Left cardiac atrium (tissue), 4 donors: ENCODE data around the gene UBE2D3. TPM values are rescaled to one million over a fixed set of nuclear protein-coding genes. Genes with fewer than 3 reads are reported as not detected.
"Not testable (repeated sequence)": the region's sequence is repeated elsewhere in the genome, so short reads cannot be mapped to it uniquely, and the experiment has no call there.

ENCODE experiments used
- ATAC-seq, 2 donors: fragments of 200-7000 bp; cut with Tn5 transposase; one replicate each; pipeline ENCODE4 v1.9.1; 2020; ENCODE audit warnings: mild to moderate bottlenecking in 2 of 2, moderate library complexity in 2 of 2
- DNase-seq: peaks from one replicate; pipeline ENCODE4 v3.0.0-alpha.2; 2020
- intact Hi-C, 2 donors: fragments of 100-400 bp; cut with DNase I; formaldehyde crosslinking; loops; one replicate each; pipeline versions ENCODE4 v1.14.1 to v1.15.1; 2022 to 2023
- long read RNA-seq: library from polyadenylated mRNA; unstranded; transcript quantifications from one replicate; pipeline ENCODE4 v2.0.0, GENCODE V29; 2021
- total RNA-seq, 2 donors: library from RNA; stranded (reverse); fragmentation: NEBNext Ultra II Directional; extraction: Animal tissue kit (Norgen Biotek cat#: 25700); gene quantifications; one replicate each; pipeline ENCODE4 v1.2.1, GENCODE V29; 2021
- donor health status: DM: no; HTN: yes; CAD: no.
- donor health status: DM: no; HTN: yes; CAD: no; lungs with severe emphysema.
- donor health status: DM: yes; HTN: yes; CAD: no.
- donor health status: Dilated cardiomyopathy.

The UBE2D3 gene
- 100 to 1,000 TPM; 233 to 294 TPM for total RNA-seq
- long read RNA-seq, full-length matches to known transcripts = 214 of 478 reads
- long read RNA-seq, partial matches to known transcripts = 235 of 478 reads
- long read RNA-seq, other reads (novel, unspliced or antisense) = 29 of 478 reads

GRCh38 chr4:102826890-102827673, at the start of gene UBE2D3:
Gene UBE2D3 (minus strand): TSS chr4:102827551. CDS start chr4:102826508, 1,043 bp downstream.
- ATAC-seq = peak; percentile 74 to 77
- intact Hi-C loops = loop anchor here in 1 of 2 donors (2.0 kb wide), 1 partner anchor 42 kb away; the partner anchor contains the start of gene CISD2
- DNase-seq = peak; percentile 94

- no peak for ATAC-seq
- no peak for DNase-seq
- intact Hi-C loops = no loop called here
Measured at GRCh38 chr4:102871772-102872171, 44.4 kb upstream of the UBE2D3 start.

DNA sequence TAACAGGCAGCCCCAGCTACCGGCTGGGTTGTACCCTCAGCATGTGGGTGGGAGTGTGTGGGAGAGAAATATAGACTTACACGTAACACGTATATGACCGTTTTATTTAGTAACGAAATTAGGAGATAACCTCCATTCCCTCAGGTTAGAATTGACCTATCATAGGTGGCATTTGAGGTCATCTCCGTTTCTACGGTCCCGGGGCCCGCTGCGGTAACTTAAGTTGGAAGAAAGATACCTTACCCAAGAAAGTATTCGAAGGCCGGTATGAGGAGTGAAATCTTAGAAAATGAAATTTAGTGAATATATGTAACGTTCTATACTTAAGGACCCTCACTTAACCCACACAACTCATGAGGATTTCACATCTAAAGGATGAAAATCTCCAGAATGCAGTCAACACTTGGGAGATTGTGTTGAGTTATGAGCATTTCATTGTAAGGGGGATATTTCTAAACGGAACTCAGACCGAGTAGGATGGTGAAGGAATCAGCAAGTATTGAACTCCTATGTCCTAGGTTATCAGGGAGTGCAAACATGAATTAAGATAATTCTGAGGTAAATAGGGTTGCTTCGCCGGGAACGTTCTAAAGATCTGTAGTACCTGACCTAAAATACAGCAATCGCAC, 42.3 kb upstream of the UBE2D3 start:
- intact Hi-C loops = loop anchor here in 1 of 2 donors (2.0 kb wide), 1 partner anchor 43 kb away; the partner anchor contains the start of gene UBE2D3
- ATAC-seq (peak in 1 of 2 donors; percentile 18), DNase-seq (no peak)

DNA sequence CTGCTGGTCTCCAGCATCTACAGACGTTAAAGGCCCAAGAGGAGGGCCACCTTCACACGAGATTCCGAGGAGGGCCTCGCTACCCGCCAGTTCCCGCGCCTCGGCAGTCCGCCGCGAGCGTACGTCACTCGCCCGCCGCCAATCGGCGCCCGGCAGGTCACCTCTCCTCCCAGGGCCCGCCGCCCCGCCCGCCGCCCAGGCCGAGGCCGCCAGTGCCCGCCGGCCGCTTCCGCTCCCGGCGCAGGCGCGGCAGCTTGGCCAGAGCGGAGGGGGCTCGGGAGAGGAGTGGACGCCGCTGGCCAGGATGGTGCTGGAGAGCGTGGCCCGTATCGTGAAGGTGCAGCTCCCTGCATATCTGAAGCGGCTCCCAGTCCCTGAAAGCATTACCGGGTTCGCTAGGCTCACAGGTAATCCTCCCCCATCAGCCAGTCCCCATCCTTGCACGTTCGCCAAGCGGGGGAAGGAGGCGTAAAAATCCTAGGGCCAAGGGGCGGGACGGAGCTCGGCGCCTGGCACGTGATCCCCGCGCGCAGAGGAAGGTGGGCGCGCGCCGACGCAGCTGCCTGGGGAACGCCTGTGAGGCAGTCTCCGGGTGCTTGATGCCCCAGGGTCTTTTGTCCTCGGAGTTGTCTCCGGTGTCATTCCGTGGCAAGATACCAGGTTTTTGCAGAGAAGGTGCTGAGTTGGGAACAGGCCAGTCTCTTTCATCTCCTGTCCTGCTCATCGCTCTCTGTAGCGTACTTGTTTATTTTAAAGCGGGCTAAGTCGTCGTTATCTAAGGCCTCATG, 41.6 kb upstream of the UBE2D3 start, which contains the start of gene CISD2:
CISD2 (plus strand) TSS at position 212 of the 788 bp plus-strand sequence; CDS start at position 305, 93 bp downstream.
- intact Hi-C loops = loop anchor here in 1 of 2 donors (2.0 kb wide), 1 partner anchor 42 kb away; the partner anchor contains the start of gene UBE2D3
- ATAC-seq = peak; percentile 98 to 99
- peak; percentile 94 for DNase-seq

DNA sequence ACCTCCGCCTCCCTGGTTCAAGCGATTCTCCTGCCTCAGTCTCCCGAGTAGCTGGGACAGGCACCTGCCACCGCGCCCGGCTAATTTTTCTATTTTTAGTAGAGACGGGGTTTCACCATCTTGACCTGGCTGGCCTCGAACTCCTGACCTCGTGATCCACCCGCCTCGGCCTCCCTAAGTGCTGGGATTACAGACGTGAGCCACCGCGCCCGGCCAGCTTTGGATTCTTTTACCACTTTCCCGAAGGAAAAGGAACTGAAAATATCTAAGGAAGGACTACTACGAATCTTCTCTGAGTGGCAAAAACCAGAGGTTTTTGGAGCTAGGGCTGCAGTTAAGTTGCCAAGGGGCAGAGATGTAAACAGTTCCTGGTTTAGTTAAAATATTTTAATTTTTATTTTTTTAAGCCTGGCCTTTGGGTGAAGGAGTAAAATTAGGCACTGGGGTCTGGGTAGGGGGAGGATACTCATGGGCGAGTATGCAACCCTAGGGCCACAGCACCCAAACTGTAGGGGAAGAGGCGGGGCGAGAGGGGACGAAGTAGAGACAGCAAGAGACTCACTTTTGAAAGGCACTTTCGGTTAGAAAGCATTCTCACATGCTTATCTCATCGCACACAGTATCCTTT, 40.9 kb upstream of the UBE2D3 start:
- intact Hi-C loops = loop anchor here in 1 of 2 donors (2.0 kb wide), 1 partner anchor 41 kb away; the partner anchor contains the start of gene UBE2D3
- peak; percentile 31 for DNase-seq
- ATAC-seq = peak; percentile 50 to 64

DNA sequence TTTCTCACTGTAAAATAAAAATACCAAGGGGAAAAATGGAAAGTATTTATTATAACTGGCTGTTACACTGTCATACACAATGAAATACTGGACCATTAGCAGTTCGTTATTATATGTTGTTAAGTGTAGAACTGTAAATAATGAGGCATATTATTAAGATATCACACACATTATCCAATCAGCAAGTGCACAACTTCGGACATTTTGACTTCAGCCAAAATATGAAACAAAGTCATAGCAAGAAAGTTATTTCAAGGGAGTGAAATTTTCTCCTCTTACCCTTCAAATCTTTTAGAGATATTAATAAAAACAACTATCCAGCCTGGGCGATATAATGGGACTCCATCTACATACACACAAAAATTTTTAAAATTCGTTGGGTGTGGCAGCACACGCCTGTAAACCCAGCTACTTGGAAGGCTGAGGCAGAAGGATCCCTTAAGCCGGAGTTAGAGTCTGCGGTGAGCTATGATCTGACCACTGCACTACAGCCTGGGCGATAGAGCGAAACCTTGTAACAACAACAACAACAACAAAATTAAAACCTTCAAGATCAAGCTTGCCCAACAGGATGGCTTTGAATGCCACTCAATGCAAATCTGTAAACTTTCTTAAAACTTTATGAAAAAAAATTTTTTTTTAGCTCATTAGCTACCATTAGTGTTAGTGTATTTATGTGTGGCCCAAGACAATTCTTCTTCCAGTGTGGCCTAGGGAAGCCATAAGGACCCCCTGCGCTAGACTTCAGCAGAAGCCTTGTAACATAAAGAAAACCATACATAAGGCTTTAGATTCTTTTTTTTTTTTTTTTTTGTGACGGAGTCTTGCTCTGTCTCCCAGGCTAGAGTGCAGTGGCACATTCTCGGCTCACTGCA, 40.2 kb upstream of the UBE2D3 start:
- intact Hi-C loops = loop anchor here in 1 of 2 donors (2.0 kb wide), 1 partner anchor 41 kb away; the partner anchor contains the start of gene UBE2D3
- ATAC-seq (no peak), DNase-seq (no peak)

- ATAC-seq, intact Hi-C loops: not testable (repeated sequence)
Measured at GRCh38 chr4:102865327-102865726, 38.0 kb upstream of the UBE2D3 start.

DNA sequence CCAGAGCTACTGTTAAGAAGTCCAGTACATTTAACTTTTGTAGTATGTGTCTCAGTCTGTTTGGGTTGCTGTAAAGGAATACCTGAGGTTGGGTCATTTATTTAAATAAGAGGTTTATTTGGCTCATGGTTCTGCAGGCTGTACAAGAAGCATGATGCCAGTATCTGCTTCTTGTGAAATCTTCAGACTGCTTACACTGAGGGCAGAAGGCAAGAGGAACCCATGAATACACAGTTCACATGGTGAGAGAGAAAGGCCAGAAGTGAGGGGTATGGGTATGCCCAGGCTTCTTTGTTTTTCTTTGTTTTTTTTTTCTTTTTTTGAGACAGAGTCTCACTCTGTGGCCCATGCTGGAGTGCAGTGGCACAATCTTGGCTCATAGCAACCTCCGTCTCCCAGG, 35.4 kb upstream of the UBE2D3 start:
- ATAC-seq (no peak), DNase-seq (no peak)
- intact Hi-C loops = no loop called here

More at GRCh38 chr4:102865327-102865726, 38.0 kb upstream of the UBE2D3 start:
- DNase-seq = not testable (repeated sequence)

DNA sequence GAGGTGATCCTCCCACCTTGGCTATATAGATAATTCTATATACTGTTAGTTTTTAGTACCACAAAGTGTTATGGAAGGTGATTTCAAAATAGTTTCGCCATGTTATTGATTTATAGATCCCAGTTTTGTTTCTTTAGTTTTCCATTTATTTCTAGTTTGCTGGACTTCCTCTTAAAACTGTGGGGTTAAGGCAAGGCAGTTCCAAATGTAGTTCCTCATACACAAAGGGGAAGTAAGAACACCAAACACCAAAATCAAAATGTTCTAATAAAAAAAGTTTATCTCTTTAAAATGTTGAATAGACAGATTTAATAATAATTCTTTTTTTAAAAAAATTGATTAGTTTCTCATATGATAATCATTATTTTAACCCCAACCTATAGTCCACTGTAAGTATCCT, 34.7 kb upstream of the UBE2D3 start:
- ATAC-seq = no peak
- no peak for DNase-seq
- intact Hi-C loops = no loop called here

DNA sequence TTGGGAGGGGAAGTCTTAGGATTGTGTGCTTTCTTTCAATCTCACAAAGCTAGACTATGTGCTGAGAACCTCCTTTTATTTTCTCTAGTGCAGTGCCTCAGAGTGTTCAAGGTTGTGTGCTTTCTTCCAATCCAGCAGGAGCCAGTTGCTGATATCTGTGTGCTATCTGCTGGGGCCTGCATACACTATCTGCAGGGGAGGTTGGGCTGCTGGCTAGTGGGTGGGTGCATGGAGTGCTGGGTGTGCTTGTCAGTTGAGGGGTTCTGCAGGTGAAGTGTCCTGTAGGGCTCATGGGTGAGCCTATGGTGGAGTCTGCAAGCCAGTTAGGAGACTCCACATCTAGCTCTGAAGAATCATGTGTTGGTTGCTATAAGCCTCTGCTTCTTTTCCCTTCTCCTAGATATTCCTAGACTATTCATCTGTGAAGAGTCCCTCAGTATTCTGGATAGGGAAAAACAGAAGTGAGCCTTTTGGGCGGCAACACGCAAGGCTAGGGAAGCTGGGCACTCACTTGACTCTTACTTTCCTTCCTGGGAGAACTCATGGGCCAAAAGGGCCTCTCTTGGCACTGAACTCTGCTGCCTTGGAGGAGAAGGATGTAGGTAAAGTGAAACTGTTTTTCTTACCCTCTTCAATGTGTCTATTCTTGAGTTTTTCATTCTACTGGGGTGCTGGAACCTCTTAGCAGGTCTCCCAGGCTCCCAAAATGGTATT, 33.4 kb upstream of the UBE2D3 start:
- ATAC-seq (peak in 1 of 2 donors; percentile 47), DNase-seq (no peak)
- intact Hi-C loops = no loop called here

DNA sequence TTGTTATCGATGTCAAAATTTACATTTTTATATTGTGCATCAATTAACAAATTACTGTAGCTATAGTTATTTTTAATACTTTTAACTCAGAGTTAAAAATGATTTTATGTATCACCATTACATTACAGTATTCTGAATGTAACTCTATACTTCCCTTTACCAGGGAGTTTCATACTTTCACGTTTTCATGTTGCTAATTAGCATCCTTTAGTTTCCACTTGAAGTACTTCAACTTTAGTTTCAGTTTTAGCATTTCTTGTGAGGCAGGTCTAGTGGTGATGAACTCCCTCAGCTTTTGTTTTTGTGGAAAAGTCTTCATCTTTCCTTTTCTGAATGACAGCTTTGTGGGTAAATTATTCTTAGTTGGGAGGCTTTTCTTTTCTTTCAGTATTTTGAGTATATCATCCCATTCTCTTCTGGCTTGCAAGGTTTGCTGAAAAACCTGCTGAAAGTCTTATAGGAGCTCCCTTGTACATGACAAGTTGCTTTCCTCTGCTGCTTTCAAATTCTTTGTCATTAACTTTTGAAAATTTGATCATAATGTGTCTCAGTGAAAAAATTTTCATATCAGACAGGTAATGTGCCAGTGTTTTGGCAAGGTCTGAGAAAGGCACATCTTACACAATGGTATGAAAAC, 31.6 kb upstream of the UBE2D3 start:
- ATAC-seq = no peak
- intact Hi-C loops = no loop called here
- no peak for DNase-seq

GRCh38 chr4:102850370-102850769, 23.0 kb upstream of the UBE2D3 start:
- ATAC-seq (no peak), DNase-seq (no peak)
- intact Hi-C loops = no loop called here

GRCh38 chr4:102849579-102850104, 22.3 kb upstream of the UBE2D3 start:
- no peak for ATAC-seq
- intact Hi-C loops = no loop called here
- DNase-seq = no peak

- no peak for ATAC-seq
- intact Hi-C loops = no loop called here
- no peak for DNase-seq
Measured at GRCh38 chr4:102847687-102848086, 20.3 kb upstream of the UBE2D3 start.

DNA sequence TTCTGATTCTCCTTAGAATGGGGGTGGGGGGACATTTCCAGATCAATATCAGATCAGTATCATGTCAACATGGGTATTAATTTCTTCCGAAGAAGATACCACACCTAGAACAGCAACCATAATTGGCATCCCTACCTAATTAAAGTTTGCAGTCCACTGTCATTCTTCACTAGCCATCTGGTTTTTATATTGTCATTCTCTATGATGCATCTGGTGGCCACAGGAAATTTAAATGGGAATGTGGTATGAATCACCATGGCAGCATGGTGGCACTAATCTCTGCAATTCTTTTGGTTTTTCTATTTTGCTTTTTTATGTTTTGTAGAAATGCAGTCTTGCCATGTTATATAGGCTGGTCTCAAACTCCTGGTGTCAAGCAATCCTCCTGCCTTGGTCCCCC, 16.6 kb upstream of the UBE2D3 start:
- DNase-seq (no peak), ATAC-seq (no peak)

GRCh38 chr4:102843273-102843672, 15.9 kb upstream of the UBE2D3 start:
- intact Hi-C loops = no loop called here
- DNase-seq = no peak
- ATAC-seq = no peak

More for the DNA sequence above, 16.6 kb upstream of the UBE2D3 start:
- intact Hi-C loops = no loop called here
